ENCODE results near the gene MAP3K14.

DNA sequence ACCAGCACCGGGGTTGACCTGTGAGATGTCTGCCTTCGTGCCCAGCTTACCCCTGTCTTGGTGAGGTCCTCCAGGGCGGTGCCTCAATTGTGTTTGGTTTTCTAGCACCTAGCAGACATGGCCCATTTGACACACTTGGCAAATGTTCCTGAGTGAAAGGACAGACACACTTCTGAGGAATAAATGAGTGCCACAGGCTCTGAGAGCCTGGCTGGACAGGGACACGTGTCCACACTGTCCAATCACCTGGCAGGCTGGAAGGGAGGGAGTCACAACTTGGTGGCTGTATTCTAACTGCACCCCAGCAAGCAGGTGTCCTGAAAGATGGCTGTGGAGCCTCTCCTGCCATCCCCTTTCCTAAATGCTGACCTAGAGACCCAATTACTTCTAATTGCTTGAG lies 7.4 kb downstream of the MAP3K14 start:
- TF ChIP-seq CTCF (conservative IDR thresholded peaks at IDR 0.05; ENCODE audit: low read depth, low read length) (no peak), EZH2 (IDR thresholded peaks at IDR 0.05; ENCODE audit: borderline replicate concordance, low read depth, low read length, poor library complexity, severe bottlenecking) (no peak)

Data from A673 (cell line).